HepG2 (cell line): Measurements from ENCODE around the gene TM9SF3. TPM values are rescaled to one million over a fixed set of nuclear protein-coding genes. Genes with fewer than 3 reads are reported as not detected.

Experiments used
- ATAC-seq: fragments of 200-7000 bp; cut with Tn5 transposase; 3 replicates; pipeline ENCODE4 v1.9.1; 2020; ENCODE audit warnings: mild to moderate bottlenecking, moderate library complexity
- BruUV-seq: library from RNA; stranded (reverse); fragments of 400-500 nt; replicated peaks from 2 replicates; lab custom pipeline; 2021; lab: Mats Ljungman, UMichigan
- CTCF ChIA-PET: fragments of 300-600 bp; formaldehyde crosslinking; extraction: SDS; loops from one replicate; lab custom pipeline; 2021; ENCODE audit warnings: low total read pairs, inconsistent platforms, low intra/inter-chr PET ratio; lab: Yijun Ruan, JAX
- POLR2A ChIA-PET: fragments of 350-600 bp; sonication (Branson Sonifier 250); formaldehyde crosslinking; loops from one replicate; lab custom pipeline; 2020; ENCODE audit warnings: antibody characterized with exemption, inconsistent platforms; lab: Yijun Ruan, JAX
- DNase-seq: peaks from one replicate; pipeline ENCODE4 v3.0.0-alpha.2; 2015; ENCODE audit warnings: low spot score
- FAIRE-seq: peaks from 3 replicates; lab custom pipeline; 2011; peaks lifted over from hg19 to GRCh38; lab: Jason Lieb, UNC
- H2AFZ ChIP-seq: one replicate; pipeline ENCODE4 v1.6.1; 2011; ENCODE audit warnings: low read length, inconsistent platforms
- H3K27ac ChIP-seq: fragments of 300-600 bp; 3 replicates; pipeline ENCODE4 v1.8.0; 2011; ENCODE audit warnings: mixed run types, mild to moderate bottlenecking, mixed read lengths, low read length, inconsistent platforms; ENCODE audit not compliant: insufficient read depth; ENCODE audit errors: extremely low read length
- H3K27me3 ChIP-seq, 2 experiments: fragments of 200-600 bp in 1 of 2; 2 replicates in 1 of 2; 3 replicates in 1 of 2; pipeline versions ENCODE4 v1.6.0 to v1.8.0; 2011; ENCODE audit warnings: low read length in 2 of 2, mild to moderate bottlenecking in 2 of 2, moderate library complexity in 2 of 2, inconsistent platforms in 1 of 2; ENCODE audit not compliant: insufficient read depth in 2 of 2, control insufficient read depth in 1 of 2
- H3K36me3 ChIP-seq, 2 experiments: fragments of 200-600 bp in 1 of 2; replicated peaks in 1 of 2; 2 replicates in 1 of 2; 3 replicates in 1 of 2; pipeline versions ENCODE4 v1.5.1 to v1.8.0; 2011; ENCODE audit warnings: low read length in 2 of 2, inconsistent platforms in 1 of 2; ENCODE audit not compliant: insufficient read depth in 2 of 2, control insufficient read depth in 1 of 2
- H3K4me1 ChIP-seq: 2 replicates; pipeline ENCODE4 v1.5.1; 2012; ENCODE audit warnings: low read length, inconsistent platforms; ENCODE audit not compliant: insufficient read depth
- H3K4me2 ChIP-seq: 2 replicates; pipeline ENCODE4 v1.6.0; 2011; ENCODE audit warnings: low read depth, low read length, inconsistent platforms
- H3K4me3 ChIP-seq, 3 experiments: fragments of 200-600 bp in 1 of 3; sonication (generic), shearing (Covaris generic) in 1 of 3; replicated peaks in 1 of 3; 2 replicates each; pipeline ENCODE4 v1.5.1; 2011 to 2016; ENCODE audit warnings: low read length in 3 of 3, inconsistent platforms in 2 of 3, low read depth in 2 of 3, mild to moderate bottlenecking in 2 of 3, control low read depth in 1 of 3, mixed read lengths in 1 of 3; ENCODE audit not compliant: insufficient read depth in 1 of 3
- H3K79me2 ChIP-seq: one replicate; pipeline ENCODE4 v1.6.1; 2011; ENCODE audit warnings: low read length, inconsistent platforms; ENCODE audit not compliant: insufficient read depth
- H3K9ac ChIP-seq: 2 replicates; pipeline ENCODE4 v1.6.0; 2011; ENCODE audit warnings: mild to moderate bottlenecking, low read depth, low read length, inconsistent platforms; ENCODE audit not compliant: insufficient read depth
- H3K9me3 ChIP-seq: 2 replicates; pipeline ENCODE4 v1.5.1; 2012; ENCODE audit warnings: mild to moderate bottlenecking, low read length
- H4K20me1 ChIP-seq: 2 replicates; pipeline ENCODE4 v1.6.0; 2011; ENCODE audit warnings: inconsistent platforms, mild to moderate bottlenecking, low read length, moderate library complexity; ENCODE audit not compliant: insufficient read depth
- GABPB1 ChIP-seq: IDR thresholded peaks from 2 replicates; pipeline ENCODE4 v1.6.1; 2016; ENCODE audit warnings: mild to moderate bottlenecking, missing genetic modification reagents, moderate library complexity, missing compliant biosample characterization
- IRF1 ChIP-seq: sonication (generic); formaldehyde crosslinking; IDR thresholded peaks from 2 replicates; pipeline ENCODE4 v1.4.0; 2020; ENCODE audit warnings: low read depth, mild to moderate bottlenecking, missing genetic modification reagents
- KDM2A ChIP-seq: sonication (generic); formaldehyde crosslinking; IDR thresholded peaks from 2 replicates; pipeline ENCODE4 v1.4.0; 2020; ENCODE audit warnings: low read depth, missing genetic modification reagents, borderline replicate concordance
- NFE2 ChIP-seq: sonication (generic); formaldehyde crosslinking; IDR thresholded peaks from 2 replicates; pipeline ENCODE4 v1.4.0; 2020; ENCODE audit warnings: missing genetic modification reagents
- PRDM10 ChIP-seq: sonication (generic); formaldehyde crosslinking; IDR thresholded peaks from 2 replicates; pipeline ENCODE4 v1.4.0; 2020; ENCODE audit warnings: low read depth, missing genetic modification reagents
- REL ChIP-seq: sonication (generic); formaldehyde crosslinking; conservative IDR thresholded peaks from 2 replicates; pipeline ENCODE4 v1.8.0; 2022; ENCODE audit warnings: mild to moderate bottlenecking, missing genetic modification reagents, moderate library complexity
- SIX4 ChIP-seq: sonication (generic); formaldehyde crosslinking; IDR thresholded peaks from 2 replicates; pipeline ENCODE4 v1.4.0; 2020; ENCODE audit warnings: missing genetic modification reagents
- SMAD1 ChIP-seq: sonication (generic); formaldehyde crosslinking; IDR thresholded peaks from 2 replicates; pipeline ENCODE4 v1.4.0; 2020; ENCODE audit warnings: missing genetic modification reagents, low read depth, mild to moderate bottlenecking, borderline replicate concordance
- ZBTB34 ChIP-seq: sonication (generic); formaldehyde crosslinking; IDR thresholded peaks from 2 replicates; pipeline ENCODE4 v1.8.0; 2022; ENCODE audit warnings: mild to moderate bottlenecking, missing genetic modification reagents
- ZMAT3 ChIP-seq: sonication (generic); formaldehyde crosslinking; conservative IDR thresholded peaks from 2 replicates; pipeline ENCODE4 v1.7.0; 2021; ENCODE audit warnings: missing genetic modification reagents
- ZNF572 ChIP-seq: sonication (generic); formaldehyde crosslinking; IDR thresholded peaks from 2 replicates; pipeline ENCODE4 v1.5.1; 2020; ENCODE audit warnings: mild to moderate bottlenecking, missing genetic modification reagents
- ZNF574 ChIP-seq: sonication (generic); formaldehyde crosslinking; IDR thresholded peaks from 2 replicates; pipeline ENCODE4 v1.4.0; 2020; ENCODE audit warnings: missing genetic modification reagents
- ZNF589 ChIP-seq: sonication (generic); formaldehyde crosslinking; conservative IDR thresholded peaks from 2 replicates; pipeline ENCODE4 v1.8.0; 2022; ENCODE audit warnings: mild to moderate bottlenecking, moderate library complexity, missing genetic modification reagents
- WGBS: methylation state at CpG from one replicate; pipeline ENCODE4 v1.1.6; 2017; ENCODE audit warnings: low lambda C conversion rate; 5-methylcytosine and 5-hydroxymethylcytosine counted together
- in situ Hi-C: cut with HindIII; loops from 2 replicates; pipeline ENCODE4 v1.10.0; 2017; ENCODE audit warnings: low pct_unique_long_range_greater_than_20kb; ENCODE audit not compliant: extremely low pct_ligation_motif_present
- intact Hi-C: fragments of 100-400 bp; cut with micrococcal nuclease; formaldehyde crosslinking; loops from one replicate; pipeline ENCODE4 v1.10.0; 2022; ENCODE audit not compliant: unreplicated experiment
- polyA plus RNA-seq, 8 experiments: library from polyadenylated mRNA; depleted of rRNA in 3 of 8; stranded (reverse) in 7 of 8; unstranded in 1 of 8; fragments of >200 nt; fragmentation: Illumina TruSeq in 4 of 8; extraction: Trizol in 4 of 8; gene quantifications; 2 replicates each; pipeline versions ENCODE4 v1.2.1 to v1.2.3, GENCODE V29; 2011 to 2016; ENCODE audit warnings: low read depth in 4 of 8, missing spikeins in 1 of 8, mixed read lengths in 1 of 8; ENCODE audit not compliant: insufficient read depth in 1 of 8
- total RNA-seq, 5 experiments: library from RNA; depleted of rRNA; stranded (reverse); fragments of >200 nt; fragmentation: Illumina TruSeq; extraction: Trizol; gene quantifications; 2 replicates each; pipeline ENCODE4 v1.2.3, GENCODE V29; 2016; ENCODE audit warnings: low read depth in 1 of 5

Gene TM9SF3
- total and polyA plus RNA-seq, 2 of the 13 experiments (the other 11 are each of a cell fraction or from before 2014, with no cell fraction given), result 43.8 to 120 TPM

GRCh38 chr10:96512524-96513304, 74.1 kb downstream of the TM9SF3 start:
- 2% methylated on average over 20 of the region's 65 CpGs for WGBS
- peak; percentile 33 for ATAC-seq
- intact Hi-C loops (loop anchor here (1.0 to 5.0 kb wide), 3 partner anchors 42 to 135 kb away; no protein-coding TSS in a partner anchor), in situ Hi-C loops (loop anchor here (5.0 kb wide), 1 partner anchor 115 kb away; no protein-coding TSS in a partner anchor)
- peak overlapping the region; percentile 97 for H3K4me2 ChIP-seq
- H3K27me3 ChIP-seq, result peaks cover 0 to 26% of the 10 kb centered on the region in 2 experiments; a peak in 4 of 5 replicates
- H3K9me3 ChIP-seq, result no peaks in the 10 kb centered on the region
- 0 out of 2 replicates have a peak, but pooled peaks cover 4% of the 10 kb centered on the region for H4K20me1 ChIP-seq
- ChIA-PET POLR2A (no interaction called here), CTCF (no interaction called here)
- H2AFZ ChIP-seq, result no peak overlapping the region
- H3K4me1 ChIP-seq, result peaks cover 35% of the 10 kb centered on the region
- 0 out of 2 replicates have a peak overlapping the region, but pooled peaks have one; percentile 17 for H3K9ac ChIP-seq
- BruUV-seq, result no TSS peak
- FAIRE-seq, result no peak
- H3K36me3 ChIP-seq, result no peaks in the 10 kb centered on the region
- no peak overlapping the region for H3K27ac ChIP-seq
- no peaks in the 10 kb centered on the region for H3K79me2 ChIP-seq
- DNase-seq, result no peak
- peak overlapping the region; percentile 55 to 71 (median 57) for H3K4me3 ChIP-seq
- TF ChIP-seq ZBTB34 (CRISPR knock-in tag) (no peak), ZMAT3 (CRISPR knock-in tag) (no peak), GABPB1 (peak; percentile 35; the same call in 1 of the 2 replicates), ZNF589 (CRISPR knock-in tag) (0 out of 2 replicates have a peak, but pooled peaks have one; percentile 2), NFE2 (CRISPR knock-in tag) (no peak), ZNF574 (CRISPR knock-in tag) (no peak), ZNF572 (no peak), IRF1 (CRISPR knock-in tag) (no peak), SIX4 (CRISPR knock-in tag) (no peak), REL (CRISPR knock-in tag) (0 out of 2 replicates have a peak, but pooled peaks have one; percentile 1), PRDM10 (CRISPR knock-in tag) (peak; percentile 75; the same call in 1 of the 2 replicates), KDM2A (CRISPR knock-in tag) (peak; percentile 61; the same call in 1 of the 2 replicates), SMAD1 (CRISPR knock-in tag) (no peak)
